Measurements from ENCODE around the gene HESX1.

The HESX1 gene

GRCh38 chr3:57166660-57167059 lies 33.1 kb downstream of the HESX1 start:
- no peak for DNase-seq (ENCODE audit: low read depth)

GRCh38 chr3:57165641-57166040 lies 34.1 kb downstream of the HESX1 start:
- DNase-seq (ENCODE audit: low read depth) = no peak

GRCh38 chr3:57164657-57165573 lies 34.9 kb downstream of the HESX1 start, which contains the start of gene IL17RD:
IL17RD (minus strand) TSS chr3:57165353; CDS start chr3:57165286, 67 bp downstream.
- no peak for DNase-seq (ENCODE audit: low read depth)

GRCh38 chr3:57164217-57164656 lies 35.5 kb downstream of the HESX1 start:
- DNase-seq (ENCODE audit: low read depth) = no peak

DNA sequence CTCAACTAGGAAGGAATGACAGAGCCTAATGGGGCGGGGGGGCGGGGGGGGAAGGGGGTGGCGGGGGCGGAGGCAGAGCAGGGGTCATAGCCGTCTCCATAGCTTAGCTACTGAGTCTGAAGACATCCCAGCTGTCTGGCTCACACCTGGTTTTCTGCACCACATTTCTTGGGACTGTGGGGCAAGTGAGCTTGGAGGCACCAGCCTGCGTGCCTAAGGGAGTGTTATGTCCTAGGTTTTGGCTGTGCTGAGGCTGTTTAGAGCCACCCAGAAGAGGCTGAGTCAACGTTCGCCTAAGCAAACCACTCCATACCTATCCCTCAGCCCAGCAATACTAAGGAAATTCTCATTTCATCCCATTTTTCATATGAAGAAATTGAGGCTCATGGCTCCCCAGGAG lies 36.0 kb downstream of the HESX1 start:
- no peak for DNase-seq (ENCODE audit: low read depth)

GRCh38 chr3:57161915-57162314 lies 37.9 kb downstream of the HESX1 start:
- no peak for DNase-seq (ENCODE audit: low read depth)

DNA sequence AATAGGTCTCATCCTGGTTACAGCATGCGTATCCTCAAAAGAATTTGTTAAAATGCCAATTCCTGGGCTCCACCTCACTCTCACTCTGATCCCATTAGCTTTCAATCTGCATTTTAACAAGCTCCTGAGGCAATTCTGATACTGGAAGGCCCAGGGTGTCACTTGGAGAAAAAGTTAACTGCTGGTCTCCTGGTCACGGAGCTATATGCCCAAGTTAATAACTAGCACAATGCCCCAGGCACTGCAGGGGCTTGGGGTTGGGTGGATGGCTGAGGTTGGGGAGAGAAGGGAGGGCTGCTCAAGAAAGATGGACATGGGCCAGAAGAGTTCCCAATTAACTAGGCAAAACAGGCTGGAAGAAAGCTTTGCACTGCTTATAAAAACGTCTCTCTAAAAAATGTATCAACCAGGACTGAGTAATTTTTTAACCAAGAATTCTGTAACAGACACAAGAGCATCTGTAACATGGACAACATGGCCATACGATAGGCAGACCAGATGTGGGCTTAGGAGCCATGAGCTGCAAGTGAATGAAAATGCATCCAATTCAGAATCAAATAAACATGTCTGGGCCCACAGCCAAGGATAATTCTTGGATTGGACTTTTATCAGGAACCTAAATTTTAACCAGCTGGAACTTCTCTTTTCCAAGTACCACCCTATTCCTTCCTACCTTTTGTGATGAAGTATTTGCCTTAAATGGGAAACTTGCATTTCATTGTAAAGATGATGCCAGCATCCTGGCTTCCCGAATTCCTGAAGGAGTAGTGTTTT lies 38.8 kb downstream of the HESX1 start:
- DNase-seq (ENCODE audit: low read depth) = no peak

DNA sequence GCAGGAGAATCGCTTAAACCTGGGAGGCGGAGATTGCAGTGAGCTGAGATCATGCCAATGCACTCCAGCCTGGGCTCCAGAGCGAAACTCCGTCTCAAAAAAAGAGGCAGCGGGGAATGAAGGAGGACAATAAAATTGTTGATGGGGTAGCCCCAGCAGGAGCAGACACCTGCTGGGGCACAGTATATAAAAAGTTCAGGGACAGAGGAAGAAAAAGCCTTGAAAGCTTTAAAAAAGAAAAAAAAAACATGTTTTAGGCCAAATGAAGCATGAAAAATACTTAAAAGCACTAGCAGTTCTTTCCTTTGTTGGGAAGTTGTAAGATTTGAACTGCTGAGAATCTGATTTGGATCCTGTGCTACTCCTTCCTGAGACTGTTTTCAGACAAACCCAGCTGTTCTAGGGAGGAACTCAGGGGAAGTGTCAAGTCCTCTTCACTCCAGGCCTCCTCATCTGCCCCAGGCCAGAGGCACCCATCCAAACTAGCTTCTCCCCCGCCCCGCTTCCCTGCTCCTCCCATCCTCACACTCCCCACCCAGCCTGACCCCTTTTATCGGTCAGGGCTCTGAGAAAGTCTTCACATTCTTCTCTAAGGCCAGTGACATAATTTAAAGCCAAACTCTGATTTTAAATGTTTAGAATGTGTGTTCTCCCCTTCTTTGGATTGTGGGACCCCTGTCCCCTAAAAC lies 39.6 kb downstream of the HESX1 start:
- no peak for DNase-seq (ENCODE audit: low read depth)

DNA sequence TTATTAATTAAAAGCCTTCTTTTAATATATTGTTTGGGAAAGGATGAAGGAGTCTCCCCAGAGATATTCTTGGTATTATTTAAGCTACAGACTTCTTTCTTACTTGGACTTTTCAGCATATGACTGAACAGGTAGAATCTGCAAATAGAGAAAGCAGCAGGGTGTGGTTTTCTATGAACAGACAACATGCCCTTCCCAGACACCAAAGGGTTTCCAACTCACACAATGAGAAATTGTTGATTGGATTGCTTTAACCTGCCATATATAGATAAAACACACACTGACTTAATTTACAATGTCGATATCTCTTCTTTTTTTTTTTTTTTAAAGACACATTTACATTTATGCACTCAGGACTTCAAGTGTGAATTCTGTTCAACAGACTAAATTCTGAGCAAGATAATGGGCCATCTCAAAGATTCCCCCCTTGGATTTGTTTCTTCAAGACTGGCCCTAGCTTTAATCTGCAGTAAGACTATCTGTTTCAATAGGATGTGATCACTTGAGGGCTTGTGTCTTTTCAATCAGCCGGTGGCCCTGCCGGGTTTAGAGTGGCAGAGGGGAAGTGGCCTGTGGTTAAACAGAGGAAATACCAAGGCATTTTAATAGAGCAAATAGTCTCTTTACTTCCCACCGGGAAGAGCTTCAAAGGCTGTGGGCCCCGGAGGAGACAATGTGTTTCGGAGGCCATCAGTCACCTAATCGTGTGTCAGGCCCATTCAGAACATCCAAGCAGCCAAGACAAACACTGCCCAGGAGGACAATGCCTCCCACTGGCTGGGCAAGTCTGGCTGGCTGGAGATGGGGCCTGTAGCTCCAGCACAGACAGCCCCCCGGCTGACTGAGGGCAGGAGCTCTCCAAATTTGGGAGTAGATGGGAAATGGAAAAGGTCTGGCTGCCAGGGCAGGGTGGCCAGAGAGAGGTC lies 40.7 kb downstream of the HESX1 start:
- DNase-seq (ENCODE audit: low read depth) = no peak

- no peak for DNase-seq (ENCODE audit: low read depth)
These were observed 41.5 kb downstream of the HESX1 start for GRCh38 chr3:57158325-57158724.

DNA sequence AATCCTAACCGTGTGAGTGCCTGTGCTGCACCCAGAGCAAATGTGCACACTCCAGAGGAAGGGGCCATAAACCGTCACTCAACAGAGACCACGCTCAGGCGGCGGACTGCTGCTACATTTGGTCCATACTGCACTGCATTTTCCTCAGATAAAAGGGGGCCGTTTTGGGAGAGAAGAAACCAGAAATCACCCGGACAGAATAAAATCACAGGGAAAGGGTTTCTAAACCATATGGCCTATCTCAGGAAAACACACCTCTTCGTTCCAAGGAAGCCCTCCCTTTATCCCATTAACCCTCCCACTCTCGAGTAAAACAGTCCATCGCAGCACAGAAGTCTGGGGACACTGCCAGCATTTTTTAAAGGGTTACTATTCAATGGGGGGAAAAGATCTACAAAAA lies 42.2 kb downstream of the HESX1 start:
- DNase-seq (ENCODE audit: low read depth) = no peak

- no peak for DNase-seq (ENCODE audit: low read depth)
These were observed 44.5 kb downstream of the HESX1 start for GRCh38 chr3:57155310-57155643.

DNA sequence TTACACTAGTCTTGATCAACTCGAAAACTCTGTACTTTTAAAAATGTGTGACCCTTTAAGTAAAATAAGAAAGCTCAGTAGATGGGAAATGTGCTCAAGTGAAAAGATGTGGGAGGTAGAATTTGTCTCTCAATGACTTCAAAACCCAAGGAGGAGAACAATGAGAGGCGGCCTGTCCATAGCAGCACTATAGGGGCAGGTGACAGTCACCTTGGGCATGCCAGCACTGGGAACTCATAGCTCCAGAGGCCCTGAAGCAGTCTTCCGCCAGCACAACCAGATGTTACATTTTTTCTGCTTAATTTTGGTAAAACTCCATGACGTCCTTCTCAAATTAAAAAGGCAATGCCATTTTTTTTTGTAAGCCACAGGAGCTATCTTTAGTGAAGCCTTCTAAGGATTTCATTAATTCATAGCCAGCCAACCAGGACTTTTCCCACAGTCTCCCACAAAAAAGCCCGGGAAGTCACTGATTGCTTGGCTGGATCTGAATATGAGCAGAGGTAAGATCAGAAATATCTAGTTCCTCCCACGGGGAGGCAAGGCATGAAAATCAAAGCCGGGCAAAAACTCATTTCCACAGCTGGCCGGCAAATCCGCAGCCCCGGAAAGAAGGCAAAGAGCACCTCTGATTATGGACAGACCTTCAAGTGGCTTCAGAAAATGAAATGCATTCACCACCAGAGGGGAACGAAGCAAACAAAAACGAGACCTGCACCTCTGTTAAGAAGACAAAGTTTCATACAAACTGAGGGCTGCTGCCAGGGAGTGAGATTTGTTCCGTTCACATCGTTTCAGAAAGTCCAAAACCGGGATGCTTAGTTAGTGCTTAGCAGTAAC lies 45.1 kb downstream of the HESX1 start:
- no peak for DNase-seq (ENCODE audit: low read depth)

- DNase-seq (ENCODE audit: low read depth) = no peak
These were observed 47.3 kb downstream of the HESX1 start for GRCh38 chr3:57152151-57153143.

DNA sequence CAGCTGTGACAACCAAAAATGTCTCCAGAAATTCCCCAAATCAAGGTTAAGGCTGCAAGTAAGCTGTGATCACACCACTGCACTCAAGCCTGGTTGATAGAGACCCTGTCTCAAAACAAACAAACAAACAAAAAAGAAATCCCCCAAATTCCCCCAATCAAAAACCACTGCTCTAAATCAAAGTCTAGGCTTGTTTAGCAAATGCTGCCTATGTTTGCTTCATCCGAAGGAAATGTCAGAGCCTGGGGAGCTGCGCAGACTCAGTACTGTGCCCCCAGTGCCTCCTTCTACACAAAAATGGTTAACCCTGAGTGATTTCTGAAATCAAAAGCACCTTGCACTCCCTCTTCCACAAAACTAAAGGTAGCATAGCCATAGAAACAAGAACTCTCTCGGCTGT lies 48.0 kb downstream of the HESX1 start:
- DNase-seq (ENCODE audit: low read depth) = no peak

DNA sequence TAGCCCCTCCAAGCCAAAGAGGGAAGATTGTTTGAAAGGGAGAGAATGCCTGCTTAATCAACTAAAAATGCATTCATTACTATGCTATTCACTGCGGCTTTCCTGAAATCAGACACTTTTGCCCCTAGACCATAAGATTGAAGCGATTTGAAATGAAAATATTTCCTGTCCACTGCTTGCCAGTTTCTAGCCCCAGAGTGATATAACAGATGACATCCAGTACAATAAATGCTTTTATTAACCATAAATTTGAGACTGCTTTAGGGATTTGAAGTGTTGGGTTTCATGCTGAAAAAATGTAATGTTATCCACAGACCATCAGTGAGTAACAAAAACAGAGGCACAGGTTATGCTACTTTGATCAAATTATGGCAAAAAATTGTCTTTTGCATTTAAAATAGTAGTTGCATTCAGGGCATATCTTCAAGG lies 48.7 kb downstream of the HESX1 start:
- DNase-seq (ENCODE audit: low read depth) = peak; percentile 43

DNA sequence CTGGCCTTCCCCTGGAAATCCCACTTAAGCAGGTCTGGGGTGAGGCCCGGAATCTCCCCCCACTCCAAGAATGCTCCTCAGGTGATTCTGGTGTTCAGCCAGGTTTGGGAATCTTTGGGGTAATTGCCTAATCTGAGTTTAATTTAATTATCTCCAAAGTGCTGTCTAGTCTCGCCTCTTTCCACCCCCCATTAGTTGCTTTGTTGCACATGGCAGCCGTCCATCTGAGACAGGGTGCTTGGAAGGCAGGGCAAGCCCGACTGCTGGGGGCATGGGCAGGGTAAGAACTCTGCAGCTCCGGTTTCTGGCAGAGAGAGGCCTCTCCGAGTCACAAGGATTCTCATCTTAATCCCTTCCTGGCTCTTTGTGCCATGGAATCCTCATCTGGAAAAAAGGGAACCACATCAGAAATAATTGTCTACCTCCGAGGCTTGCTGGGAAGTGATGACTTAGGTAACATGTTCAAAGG lies 49.6 kb downstream of the HESX1 start:
- DNase-seq (ENCODE audit: low read depth) = no peak
